GM19438 (cell line): Measurements from ENCODE around the gene DIPK1C.

Source experiments
- ATAC-seq: cut with Tn5 transposase; IDR thresholded peaks from one replicate; pipeline ENCODE4 v1.9.1; 2021; ENCODE audit warnings: low read depth; ENCODE audit not compliant: unreplicated experiment

The DIPK1C gene

GRCh38 chr18:74454279-74454751, 2.8 kb downstream of the DIPK1C start:
- ATAC-seq, result no peak

GRCh38 chr18:74453642-74454198, 3.4 kb downstream of the DIPK1C start:
- ATAC-seq, result no peak

- no peak for ATAC-seq
These were observed 4.0 kb downstream of the DIPK1C start for GRCh38 chr18:74453016-74453566.

GRCh38 chr18:74451148-74451547, 6.0 kb downstream of the DIPK1C start:
- ATAC-seq, result no peak

- ATAC-seq, result no peak
These were observed 6.5 kb downstream of the DIPK1C start for GRCh38 chr18:74450626-74451025.

GRCh38 chr18:74447404-74448152, 9.5 kb downstream of the DIPK1C start:
- ATAC-seq, result no peak

GRCh38 chr18:74446631-74447403, 10.3 kb downstream of the DIPK1C start:
- ATAC-seq, result no peak

GRCh38 chr18:74446178-74446577, 10.9 kb downstream of the DIPK1C start:
- no peak for ATAC-seq

- ATAC-seq, result no peak
These were observed 11.5 kb downstream of the DIPK1C start for GRCh38 chr18:74445585-74445984.

GRCh38 chr18:74444104-74444503, 13.0 kb downstream of the DIPK1C start:
- ATAC-seq, result no peak

- ATAC-seq, result no peak
These were observed 16.2 kb downstream of the DIPK1C start for GRCh38 chr18:74440808-74441427.

- no peak for ATAC-seq
These were observed 19.0 kb downstream of the DIPK1C start for GRCh38 chr18:74438091-74438490.

GRCh38 chr18:74436158-74436769, 20.8 kb downstream of the DIPK1C start:
- ATAC-seq, result no peak

GRCh38 chr18:74435740-74436139, 21.4 kb downstream of the DIPK1C start:
- ATAC-seq, result no peak

GRCh38 chr18:74434466-74434865, 22.6 kb downstream of the DIPK1C start:
- ATAC-seq, result no peak

GRCh38 chr18:74430806-74431571, 26.1 kb downstream of the DIPK1C start:
- no peak for ATAC-seq

- no peak for ATAC-seq
These were observed 26.9 kb downstream of the DIPK1C start for GRCh38 chr18:74430231-74430630.

GRCh38 chr18:74429096-74429495, 28.0 kb downstream of the DIPK1C start:
- no peak for ATAC-seq

- no peak for ATAC-seq
These were observed 29.5 kb downstream of the DIPK1C start for GRCh38 chr18:74427442-74428112.
